Mammary epithelial cell (primary cell): ENCODE results near the gene SLC2A5.

Experiments used
- EZH2 ChIP-seq: IDR thresholded peaks from 2 replicates; pipeline ENCODE4 v1.6.1; 2012; ENCODE audit warnings: low read length, inconsistent platforms, borderline replicate concordance
- TF ChIP-seq, protein P1 (sequence below), 2 donors: IDR thresholded peaks in 1 of 2; conservative IDR thresholded peaks in 1 of 2; 2 replicates each; pipeline ENCODE4 v1.5.1; 2011 to 2012; ENCODE audit warnings: inconsistent platforms in 2 of 2, low read length in 2 of 2, mild to moderate bottlenecking in 2 of 2, control low read depth in 1 of 2, low read depth in 1 of 2; ENCODE audit not compliant: insufficient read depth in 1 of 2; ENCODE audit errors: extremely low read depth in 1 of 2

DNA sequence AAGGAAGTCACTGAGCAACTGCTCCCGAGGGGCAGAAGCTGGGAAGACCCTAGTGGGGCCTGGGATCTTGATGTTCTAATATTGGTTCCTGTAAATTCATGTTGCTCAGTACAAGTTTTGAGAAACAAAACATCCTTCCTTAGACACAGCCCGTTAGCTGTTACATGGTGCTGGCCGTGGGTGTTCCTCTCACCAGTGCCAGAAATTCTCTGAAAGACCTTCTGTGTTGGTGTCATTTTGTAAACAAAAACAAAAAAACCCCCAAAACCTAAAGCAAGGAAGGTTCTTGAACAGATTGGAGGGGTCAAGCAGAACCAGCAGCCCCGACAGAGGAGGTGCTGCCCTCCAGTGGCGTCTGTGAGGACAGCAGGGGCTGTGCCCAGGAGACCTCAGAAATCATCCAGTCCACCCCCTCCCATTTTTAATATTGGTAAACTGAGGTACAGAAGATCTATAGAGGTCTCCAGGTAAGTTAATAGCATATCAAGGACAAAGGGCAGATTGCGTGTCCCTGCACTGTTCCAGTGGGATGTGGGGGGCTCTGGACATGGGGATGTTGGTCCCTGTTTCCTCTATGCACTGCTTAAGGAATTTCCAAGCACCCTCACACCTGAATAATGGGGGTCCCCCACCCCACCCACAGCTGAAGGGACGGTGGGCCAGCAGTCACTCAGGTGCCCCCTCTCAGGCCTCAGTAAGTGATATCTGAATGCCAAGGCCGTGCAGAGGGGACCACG, 81.4 kb downstream of the SLC2A5 start:
- TF ChIP-seq, protein P1, sequence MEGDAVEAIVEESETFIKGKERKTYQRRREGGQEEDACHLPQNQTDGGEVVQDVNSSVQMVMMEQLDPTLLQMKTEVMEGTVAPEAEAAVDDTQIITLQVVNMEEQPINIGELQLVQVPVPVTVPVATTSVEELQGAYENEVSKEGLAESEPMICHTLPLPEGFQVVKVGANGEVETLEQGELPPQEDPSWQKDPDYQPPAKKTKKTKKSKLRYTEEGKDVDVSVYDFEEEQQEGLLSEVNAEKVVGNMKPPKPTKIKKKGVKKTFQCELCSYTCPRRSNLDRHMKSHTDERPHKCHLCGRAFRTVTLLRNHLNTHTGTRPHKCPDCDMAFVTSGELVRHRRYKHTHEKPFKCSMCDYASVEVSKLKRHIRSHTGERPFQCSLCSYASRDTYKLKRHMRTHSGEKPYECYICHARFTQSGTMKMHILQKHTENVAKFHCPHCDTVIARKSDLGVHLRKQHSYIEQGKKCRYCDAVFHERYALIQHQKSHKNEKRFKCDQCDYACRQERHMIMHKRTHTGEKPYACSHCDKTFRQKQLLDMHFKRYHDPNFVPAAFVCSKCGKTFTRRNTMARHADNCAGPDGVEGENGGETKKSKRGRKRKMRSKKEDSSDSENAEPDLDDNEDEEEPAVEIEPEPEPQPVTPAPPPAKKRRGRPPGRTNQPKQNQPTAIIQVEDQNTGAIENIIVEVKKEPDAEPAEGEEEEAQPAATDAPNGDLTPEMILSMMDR (conservative IDR thresholded peaks at IDR 0.05 in 1 of 2, IDR thresholded peaks at IDR 0.05 in 1 of 2; ENCODE audit: extremely low read depth in 1 of 2, insufficient read depth in 1 of 2, low read depth in 1 of 2, low read length in 2 of 2) = peak; percentile 86 to 93
- no peak for TF ChIP-seq EZH2
